ENCODE measurements around the gene TSPO.

The TSPO gene

DNA sequence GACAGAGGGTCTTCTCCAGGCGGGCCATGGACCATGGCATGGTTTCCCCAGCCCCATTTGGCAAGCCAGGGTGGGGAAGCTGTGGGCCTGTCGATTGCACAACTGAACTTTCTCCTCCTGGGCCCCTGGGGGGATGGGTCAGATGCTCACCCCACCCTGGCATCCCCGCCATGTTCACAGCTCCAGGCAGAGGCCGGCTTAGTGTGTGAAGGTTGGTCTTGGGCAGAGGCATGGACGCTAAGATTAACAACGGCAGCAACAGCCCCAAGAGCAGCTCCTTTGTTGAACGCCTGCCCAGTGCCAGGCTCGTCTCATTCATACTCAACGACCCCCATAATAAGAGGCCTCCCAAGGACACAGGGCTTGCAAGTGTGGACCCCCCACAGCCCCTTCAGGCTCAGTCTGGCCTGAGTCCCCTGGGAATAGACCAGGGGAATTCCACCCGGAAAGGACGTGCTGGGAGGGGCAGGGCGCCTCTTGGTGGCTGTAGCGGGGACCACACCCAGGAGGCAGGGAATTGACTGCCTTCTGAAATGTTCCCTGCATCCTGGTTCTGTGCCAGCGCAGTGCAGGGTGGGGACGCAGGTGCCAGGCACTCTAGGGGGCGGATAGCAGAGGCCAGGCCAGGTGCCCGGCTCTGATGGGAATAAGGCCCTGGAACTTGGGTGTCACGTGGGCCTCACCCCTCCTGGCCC, 8.3 kb downstream of the TSPO start:
- no peak for DNase-seq (ENCODE audit: low spot score)

DNA sequence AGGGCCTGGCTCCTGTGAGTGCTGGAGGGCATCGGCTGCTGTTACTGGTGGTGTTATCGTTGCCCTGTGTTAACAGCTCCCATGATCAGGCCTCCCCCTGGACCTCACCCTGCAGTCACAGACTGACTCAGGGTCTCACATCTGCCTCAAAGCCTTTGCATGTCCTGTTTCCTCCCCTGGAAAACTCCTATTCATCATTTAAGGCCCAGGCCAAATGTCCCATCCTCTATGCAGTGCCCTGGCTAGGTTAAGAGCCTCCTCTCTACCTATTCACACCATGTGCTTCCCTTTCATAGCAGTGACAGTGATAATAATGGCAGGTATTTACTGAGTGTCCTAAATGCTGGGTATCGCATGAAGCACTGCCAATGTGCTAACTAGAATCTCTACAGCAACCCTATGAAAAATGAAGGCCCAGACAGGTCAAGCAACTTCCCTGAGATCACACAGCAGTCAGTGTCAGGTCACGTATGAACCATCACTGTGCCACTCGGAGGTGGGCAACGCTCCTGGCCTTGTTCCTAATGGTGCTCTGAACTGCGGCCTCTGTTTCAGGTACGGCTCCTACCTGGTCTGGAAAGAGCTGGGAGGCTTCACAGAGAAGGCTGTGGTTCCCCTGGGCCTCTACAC, 9.3 kb downstream of the TSPO start:
- DNase-seq (ENCODE audit: low spot score) = no peak

GRCh38 chr22:43162412-43163150, 11.2 kb downstream of the TSPO start:
- DNase-seq (ENCODE audit: low spot score) = no peak

- DNase-seq (ENCODE audit: low spot score) = no peak
Measured at GRCh38 chr22:43163241-43163795, 12.0 kb downstream of the TSPO start.

DNA sequence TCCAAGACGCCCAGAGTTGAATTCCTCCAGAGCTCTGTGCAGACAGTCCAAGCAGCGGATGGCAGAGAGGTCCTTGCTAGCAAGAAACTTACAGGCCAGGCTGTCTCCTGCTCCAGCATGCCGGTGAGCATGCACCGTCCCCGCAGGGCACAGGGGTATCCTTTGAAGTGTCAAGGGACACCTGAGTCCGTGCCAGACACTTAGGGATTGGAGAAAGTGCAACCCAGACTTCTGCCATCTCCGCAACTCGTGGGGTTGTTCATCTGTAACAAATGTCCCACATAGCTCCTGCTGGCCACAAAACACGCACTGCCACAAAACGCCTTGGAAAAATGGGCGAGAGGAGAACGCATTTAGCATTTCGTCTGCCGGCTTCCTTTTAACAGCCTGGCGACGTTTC, 13.3 kb downstream of the TSPO start:
- DNase-seq (ENCODE audit: low spot score) = no peak

DNA sequence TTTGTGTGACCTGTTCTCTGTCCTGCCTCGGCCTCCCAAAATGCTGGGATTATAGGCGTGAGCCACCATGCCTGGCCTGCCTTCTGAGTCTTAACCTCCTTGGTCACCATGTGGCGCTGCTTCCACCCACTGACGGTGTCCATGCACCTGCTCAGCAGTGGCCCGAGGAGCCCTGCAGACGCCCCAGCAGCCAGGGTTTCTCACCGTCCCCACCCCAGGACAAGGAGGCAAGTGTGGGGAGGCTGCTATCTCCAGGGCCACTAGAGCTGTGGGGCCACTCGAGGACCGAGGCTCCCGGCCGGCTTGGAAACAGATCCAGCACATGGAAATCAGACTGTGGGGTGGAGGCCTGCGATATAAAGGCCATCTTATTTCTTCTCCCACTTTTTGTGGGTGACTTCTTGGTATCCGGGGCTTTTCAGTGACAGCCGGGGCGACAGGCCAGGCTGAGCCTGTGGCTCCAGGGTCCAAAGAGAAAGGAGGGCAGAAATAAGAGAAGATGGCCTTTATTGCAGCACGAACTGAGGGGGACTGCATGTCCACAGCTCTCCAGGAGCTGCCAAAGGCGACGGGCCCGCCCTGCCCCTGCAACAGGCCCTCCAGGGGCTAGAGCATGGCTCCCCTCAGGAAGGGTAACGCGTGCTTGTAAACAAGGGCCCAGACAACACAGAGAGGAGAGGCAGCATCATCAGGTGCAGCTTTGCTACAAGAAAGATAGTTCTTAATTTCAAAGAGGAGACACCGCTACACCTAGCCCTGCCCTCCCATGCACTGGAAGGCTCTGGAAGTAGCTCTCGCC, 15.0 kb downstream of the TSPO start:
- no peak for DNase-seq (ENCODE audit: low spot score)

DNA sequence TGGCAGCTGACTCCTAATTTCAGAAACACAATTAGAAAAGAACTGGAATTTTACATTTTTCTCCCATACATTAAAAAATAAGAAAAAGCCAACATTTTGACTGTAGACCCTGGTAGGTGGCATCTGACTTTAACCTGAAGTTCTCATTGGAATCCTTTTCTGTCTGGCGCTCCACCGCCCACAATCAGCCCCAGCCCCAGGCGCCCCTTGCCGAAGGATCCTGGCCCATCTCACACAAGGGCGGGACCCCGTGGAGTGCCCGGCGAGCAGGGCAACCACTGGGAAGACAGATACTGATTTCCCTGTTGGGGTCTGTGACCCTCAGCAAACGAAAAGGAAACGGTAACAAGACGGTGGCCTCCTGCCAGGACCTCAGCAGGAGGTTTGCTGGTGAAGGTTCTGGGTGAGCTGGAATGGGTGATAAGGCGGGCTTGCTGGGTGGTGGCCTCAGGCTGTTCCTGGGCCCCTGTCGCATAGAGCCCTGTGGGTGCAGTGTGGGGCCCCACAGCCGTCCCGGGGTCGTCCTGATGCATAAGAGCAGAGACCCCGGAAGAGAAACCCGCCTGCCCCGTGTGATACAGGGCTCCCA, 15.7 kb downstream of the TSPO start:
- no peak for DNase-seq (ENCODE audit: low spot score)

DNA sequence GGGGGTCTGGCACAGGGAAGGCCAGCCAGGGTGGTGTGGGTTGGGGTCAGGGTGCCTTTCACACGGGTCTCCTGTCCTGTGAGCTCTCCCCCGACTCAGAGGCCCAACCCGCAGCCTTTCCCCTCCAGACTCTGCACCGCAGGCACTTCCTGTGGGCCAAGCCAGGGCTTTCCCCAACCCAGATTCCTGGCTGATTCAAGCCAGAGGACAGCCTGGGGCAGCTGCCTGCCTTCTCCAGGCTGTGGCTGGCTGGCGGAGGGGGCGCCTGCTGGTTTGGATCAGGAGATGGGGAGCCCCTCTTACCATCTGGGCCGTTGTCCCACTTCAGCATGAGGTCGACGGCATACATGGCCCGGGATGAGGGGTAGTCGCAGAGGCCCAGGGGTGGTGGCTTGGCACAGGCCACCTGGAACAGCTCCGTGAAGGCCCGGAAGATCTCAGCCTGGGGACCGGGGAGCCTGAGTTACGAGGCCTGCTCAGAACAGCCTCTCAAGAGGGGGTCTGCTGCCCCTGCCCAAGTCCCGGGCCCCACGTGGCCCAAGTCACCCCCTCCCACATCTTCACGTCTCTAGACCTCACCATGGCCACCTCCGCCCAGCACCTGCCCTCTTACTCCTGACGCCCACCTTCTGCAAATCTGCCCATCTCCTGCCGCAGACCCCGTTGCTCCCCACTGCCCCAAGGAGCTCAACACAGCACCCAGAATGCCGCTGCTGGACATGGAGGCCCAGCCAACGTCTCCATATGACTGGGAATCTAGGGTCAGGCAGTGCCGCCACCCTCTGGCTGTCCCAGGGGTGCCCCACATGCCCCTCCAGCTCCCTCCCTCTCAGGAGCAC, 17.3 kb downstream of the TSPO start:
- DNase-seq (ENCODE audit: low spot score) = no peak

DNA sequence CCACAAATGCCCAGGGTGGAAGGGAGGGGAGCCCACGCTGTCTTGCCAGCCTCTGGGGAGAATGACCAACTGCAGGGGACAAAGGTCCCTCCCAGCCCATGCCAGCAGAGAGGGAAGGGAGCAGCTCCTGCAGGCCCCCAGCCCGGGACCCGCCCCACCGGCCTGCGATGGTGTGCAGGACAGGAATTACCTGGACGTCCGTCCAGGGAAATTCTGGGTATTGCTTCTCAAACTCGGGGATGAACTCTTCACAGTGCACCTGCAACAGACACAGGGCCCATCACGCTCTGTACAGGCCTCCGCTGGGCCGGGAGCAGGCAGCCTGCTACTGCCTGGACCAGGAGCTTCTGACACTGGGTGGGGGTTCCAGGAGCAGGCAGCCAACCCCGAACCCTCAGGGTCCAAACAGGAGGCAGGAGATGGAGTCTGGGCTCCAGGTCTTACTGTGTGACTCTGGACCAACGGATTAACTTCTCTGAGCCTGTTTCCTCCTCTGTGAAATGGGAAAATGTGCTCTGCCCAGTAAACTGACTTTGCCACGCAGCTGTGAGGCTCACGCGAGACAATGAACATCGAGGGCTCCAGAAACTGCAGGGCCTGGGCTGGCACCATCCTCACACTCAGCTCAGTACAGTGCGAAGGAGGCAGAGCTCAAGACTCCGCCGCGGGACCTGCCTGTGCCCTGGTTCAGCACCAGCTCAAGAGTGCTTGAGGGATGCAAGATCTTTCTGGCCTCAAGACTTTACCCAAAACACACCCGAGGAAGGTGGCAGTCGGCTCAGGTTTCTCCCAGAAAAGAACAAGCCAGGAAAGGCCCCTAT, 18.2 kb downstream of the TSPO start:
- DNase-seq (ENCODE audit: low spot score) = no peak

DNA sequence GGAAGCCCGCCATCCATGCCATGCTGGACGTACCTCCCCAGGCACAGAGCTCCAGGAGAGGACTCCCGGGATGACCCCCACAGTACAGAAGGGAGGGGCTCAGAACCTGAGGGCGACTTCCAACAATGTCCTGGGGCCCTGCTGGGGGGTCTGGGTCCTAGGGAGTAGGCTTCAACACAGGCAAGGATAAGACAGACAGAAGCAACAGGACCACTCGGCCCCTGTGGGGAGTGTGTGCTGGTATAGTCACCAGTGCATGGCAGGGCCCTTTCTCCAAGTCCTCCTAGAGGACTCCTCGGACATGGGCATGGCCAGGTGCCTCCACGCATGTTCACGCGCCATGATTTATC, 18.7 kb downstream of the TSPO start:
- DNase-seq (ENCODE audit: low spot score) = no peak

DNA sequence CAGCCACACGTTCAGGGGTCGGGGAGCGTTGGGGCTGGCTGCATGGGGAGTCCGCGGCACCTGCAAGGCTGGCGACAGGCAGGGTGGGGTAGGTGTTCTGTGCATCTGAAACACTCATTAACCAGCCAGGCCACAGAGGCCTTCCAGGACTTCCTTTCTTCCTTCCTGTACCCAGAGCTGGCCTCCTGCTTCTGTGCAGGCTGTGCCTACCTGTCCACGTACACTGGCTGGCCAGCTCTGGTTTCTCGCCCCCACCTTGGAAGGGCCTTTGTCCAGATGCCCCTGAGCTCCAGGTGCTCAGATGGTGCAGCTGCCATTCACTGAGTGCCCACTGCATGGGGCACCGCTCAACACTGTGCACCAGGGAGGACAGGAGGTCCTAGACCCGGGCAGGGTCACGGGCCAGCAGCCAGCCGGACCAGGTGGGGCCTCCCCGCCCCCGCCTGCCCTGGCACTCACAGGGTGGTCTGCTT, 19.7 kb downstream of the TSPO start:
- DNase-seq (ENCODE audit: low spot score) = no peak

DNA sequence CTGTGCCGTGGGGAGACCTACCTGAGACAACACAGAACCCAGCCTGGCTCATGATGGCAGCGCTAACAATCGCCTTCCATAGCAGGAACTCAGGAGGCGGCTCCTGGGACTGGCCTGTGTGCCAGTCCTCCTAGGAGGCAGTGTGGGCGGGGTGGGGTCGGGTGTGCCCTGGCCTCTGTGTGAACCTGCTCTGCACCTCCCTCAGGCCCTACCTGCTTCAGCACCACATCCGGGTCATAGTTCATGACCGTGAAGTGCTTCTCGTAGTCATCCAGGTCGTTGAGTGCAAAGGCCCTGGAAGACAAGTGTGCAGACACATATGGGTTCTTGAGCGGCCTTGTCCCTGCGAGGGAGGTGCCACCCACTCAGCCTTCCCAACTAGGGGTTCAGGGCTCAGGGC, 20.2 kb downstream of the TSPO start:
- no peak for DNase-seq (ENCODE audit: low spot score)

GRCh38 chr22:43172191-43172590, 20.8 kb downstream of the TSPO start:
- no peak for DNase-seq (ENCODE audit: low spot score)

GRCh38 chr22:43173566-43173965, 22.2 kb downstream of the TSPO start:
- no peak for DNase-seq (ENCODE audit: low spot score)

DNA sequence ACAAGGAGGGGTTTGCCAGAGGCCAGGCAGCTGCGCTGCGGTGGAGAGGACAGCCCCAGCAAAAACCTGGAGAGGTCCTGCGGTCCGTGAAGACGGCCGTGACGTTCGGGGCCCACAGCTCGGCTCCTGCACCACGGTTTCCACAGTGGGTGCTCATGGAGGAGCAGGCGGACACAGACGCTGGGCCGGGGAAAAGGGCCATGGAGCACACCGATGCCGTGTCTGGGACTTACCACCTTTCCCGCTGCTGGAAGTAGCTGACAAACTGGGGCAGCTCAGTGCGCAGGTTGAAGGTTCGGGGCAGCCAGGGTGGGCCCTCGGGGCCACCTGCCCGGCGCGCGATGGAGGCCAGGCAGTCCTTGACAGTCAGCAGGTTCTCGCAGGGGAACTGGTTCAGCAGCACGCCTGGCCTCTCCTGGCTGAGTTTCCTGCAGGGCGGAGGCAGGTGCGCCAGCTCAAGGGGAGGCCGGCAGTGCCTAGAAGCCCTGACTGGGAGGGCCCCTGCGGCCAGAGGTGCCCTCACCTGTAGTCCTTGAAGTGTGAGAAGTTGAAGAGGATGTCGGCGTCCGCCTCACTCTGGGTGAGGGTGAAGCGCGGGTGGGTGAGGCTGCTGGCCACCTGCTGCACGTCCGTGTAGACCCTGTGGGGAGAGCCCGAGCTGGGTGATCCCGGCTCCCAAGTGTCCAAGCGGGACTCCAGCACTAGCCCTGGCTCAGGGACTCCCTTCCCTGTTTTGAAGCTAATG, 22.8 kb downstream of the TSPO start:
- DNase-seq (ENCODE audit: low spot score) = no peak

- DNase-seq (ENCODE audit: low spot score) = no peak
Measured at GRCh38 chr22:43174941-43175531, 23.7 kb downstream of the TSPO start.

- no peak for DNase-seq (ENCODE audit: low spot score)
Measured at GRCh38 chr22:43176090-43176489, 24.7 kb downstream of the TSPO start.

DNA sequence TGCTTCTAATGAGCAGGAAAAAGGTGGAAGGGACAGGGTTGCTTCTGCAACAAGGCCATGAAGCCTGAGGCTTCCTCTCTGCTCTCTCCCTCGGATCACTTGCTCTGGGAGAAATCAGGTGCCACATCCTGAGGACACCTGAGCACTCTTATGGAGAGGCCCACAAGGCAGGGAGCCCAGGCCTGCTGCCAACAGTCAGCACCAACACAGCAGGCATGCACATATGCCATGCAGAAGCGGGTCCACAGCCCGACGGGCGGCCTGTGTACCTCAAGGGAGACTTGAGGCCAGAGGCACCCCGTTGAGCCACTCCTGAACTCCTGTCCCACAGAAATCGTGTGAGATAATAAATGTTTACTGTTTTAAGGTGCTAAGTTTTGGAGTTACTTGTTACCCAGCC, 26.1 kb downstream of the TSPO start:
- no peak for DNase-seq (ENCODE audit: low spot score)
